NCI-H1417 (cell line): Measurements from ENCODE around the gene PSMB8.
"Not testable (repeated sequence)": the region's sequence is repeated elsewhere in the genome, so short reads cannot be mapped to it uniquely, and the experiment has no call there.

Experiments used
- DNase-seq, 3 experiments: peaks; one replicate each; lab custom pipeline; 2025; lab: John Stamatoyannopoulos, UW

PSMB8 gene

DNA sequence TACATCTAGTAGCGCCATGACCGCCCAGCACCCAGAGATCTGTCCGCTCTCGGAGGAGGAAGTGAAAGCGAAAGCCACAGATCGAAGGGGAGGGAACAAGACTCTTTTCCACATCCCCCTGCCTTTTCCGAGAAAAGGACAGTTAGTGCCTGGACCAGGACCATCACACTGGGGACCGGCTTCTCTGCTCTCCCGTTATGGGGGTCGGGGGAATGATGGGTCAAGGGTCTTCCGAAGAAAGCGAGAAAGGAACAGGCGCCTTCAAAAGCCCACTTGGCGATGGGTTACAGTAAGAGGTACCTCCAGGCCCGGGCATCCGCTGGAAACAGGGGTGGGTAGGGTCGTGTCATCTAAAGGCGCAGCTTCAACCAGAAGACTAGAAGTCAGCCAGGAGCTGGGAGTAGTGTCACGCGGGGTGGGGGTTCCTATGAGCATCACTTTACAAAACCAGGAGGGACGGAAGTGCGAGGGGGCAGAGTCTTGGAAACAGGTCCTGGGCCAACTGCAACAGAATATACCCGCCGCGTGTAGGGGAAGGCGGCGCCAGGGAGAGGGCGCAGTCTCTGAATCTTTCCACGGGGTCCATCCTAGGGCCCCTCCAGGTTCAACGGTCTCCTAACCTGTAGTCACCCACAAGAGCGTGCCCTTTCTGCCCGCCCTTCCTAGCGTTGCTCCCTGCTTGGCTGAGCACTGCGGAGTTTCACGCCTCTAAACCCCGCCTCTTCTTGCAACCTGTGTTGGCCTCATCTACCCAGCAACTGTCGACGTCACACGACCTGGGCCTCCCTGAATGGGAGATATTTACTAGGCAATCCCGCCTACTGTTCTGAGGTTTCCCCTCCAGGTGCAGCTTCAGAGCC is at the start of gene PSMB8:
PSMB8 (minus strand) TSS at position 69 of the 860 bp plus-strand sequence; CDS start at position 18, 51 bp downstream.
- peak; percentile 95 to 98 (median 97) for DNase-seq

DNA sequence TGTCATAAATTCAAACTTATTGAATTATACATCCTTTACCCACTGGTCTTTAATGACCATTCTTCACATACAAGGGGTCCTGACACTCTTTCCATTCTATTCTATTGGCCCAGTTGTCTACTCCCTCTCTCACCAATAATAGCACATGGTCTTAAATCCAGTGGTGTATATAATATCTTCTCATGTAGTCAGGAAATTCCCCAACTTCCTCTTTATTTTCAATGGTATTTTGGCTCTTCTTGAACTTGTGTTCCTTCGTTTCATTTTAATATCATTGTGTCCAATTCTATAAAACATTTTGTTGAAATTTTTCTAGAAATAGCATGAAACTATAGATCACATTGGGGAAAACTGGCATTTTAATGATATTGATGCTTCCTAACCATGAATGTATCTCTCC is 47.0 kb upstream of the PSMB8 start:
- DNase-seq, result no peak

DNA sequence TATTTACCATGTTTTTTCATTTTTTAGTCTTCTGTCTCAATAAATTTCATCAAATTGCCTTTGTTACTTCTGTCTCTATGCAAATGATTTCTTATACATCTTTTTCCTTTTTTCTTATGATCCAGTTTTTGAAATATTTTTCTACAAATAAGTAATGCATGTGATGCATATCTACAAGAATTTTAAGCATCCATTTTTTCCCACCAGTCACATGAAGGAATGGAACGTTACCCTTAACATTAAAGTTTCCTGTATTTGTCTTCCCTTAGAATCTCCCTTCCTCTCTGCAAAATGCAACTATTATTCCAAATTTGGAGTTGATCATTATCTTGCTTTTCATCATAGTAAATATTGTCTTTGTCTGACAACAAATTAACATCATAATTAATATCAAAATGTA is 45.7 kb upstream of the PSMB8 start:
- no peak for DNase-seq

DNA sequence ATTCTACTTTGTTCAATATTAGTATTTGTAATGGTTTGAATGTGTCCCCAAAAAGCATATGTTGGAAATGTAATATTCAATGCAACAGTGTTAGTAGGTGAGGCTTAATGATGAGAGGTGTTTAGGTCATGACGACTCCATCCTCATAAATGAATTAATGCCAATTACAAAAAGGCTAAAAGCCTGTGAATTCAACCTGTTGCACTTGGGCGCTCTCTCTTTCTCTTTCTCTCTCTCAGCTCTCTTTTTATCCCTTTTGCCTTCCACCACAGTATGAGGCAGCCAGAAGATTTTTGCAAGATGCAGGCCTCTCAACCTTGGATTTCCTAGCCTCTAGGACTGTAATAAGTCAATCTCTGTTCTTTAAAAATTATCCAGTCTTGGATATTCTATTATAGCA is 44.7 kb upstream of the PSMB8 start:
- no peak for DNase-seq

DNA sequence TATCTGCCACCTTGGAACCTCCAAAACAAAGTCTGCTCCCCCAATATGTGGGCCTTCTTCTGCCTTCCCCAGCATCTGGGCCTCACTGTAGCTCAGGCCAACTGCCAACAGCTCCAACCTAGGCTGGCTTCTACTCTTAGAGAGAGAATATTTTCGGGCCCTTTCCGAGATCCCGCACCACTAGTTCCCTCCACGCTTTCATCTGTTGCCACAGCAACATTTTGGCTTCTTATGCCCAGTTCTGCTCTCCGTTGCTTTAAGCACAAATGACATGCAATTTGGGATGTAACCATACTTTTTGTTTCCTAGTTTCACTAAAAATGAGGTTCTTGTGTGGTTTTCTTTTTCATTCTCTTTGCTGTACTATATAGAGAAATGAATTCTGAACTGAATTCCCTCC is 43.8 kb upstream of the PSMB8 start:
- DNase-seq, result no peak

DNA sequence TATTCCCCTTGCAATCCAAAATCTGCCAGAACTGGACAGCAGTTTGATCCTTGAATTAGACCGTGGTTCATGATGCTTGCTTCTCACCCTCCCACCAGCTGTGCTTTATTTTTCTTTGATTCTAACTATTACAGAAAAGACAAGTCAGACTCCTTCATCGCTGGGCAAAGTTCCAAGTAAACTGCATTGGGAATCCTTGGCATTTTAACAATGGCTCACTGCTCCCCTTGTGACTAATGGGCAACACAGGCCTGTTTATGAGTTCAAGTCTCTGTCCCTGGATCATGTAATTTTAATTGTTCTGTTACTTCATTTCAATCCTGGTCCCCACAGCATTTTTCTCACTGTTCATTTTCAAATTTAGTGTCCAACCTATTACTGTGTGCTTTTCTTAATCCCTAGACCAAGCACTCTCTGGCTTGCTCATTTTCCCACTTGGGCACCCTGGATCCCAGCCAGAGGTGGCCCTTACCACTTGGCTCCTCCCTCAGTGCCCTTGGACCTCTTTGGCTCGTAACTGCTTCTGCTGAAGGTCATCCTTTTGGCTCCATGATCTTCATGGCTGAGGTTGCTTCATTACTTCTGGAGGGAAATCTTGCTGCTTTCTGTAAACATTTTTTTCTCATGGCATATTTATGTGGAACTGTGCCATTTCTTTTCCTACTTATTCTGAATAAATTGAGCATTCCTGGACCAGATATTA is 43.0 kb upstream of the PSMB8 start:
- no peak for DNase-seq

DNA sequence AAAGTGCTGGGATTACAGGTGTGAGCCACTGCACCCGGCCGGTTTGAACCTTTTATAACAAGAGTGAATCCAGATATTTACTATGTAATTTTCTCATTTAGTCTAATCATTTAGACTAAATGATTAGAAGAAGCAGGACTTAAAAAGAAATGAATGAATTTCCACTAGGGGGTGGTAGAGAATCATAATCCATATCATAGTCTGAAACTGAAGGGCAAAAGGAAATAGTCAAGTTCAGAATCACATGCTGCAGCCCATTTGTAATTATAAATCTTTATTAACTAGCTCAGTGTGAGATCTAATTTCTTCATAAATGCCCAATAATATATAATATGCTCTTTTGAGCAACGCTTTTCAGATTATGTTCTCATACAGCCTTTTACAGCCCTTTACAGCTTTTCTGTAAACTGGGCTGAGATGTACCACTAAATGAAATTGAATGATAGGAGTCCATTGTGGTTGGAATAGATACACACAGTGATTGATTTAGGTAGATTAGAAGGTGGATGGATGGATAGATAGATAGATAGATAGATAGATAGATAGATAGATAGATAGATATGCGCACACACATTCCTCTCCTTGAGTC is 41.9 kb upstream of the PSMB8 start:
- DNase-seq, result peak; percentile 23 to 86 (median 79)

DNA sequence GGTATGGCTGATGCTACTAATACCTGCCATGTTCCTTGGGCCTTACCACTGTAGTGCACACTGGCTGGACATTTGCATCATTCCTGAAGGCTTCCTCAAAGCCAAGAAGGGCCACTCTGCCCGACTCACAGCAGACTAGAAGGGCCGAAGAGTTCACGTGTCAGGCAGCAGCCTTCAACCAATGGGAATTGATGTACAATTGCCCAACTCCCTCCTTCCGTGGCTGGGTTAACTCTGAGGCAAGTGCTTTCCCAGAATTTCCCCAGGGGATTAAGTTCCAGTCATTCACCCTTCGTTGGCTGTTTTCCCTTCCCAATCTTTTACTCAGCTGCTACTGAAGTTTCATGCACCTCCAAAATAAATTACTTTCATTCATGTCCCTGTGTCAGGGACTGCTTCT is 39.9 kb upstream of the PSMB8 start:
- no peak for DNase-seq

DNA sequence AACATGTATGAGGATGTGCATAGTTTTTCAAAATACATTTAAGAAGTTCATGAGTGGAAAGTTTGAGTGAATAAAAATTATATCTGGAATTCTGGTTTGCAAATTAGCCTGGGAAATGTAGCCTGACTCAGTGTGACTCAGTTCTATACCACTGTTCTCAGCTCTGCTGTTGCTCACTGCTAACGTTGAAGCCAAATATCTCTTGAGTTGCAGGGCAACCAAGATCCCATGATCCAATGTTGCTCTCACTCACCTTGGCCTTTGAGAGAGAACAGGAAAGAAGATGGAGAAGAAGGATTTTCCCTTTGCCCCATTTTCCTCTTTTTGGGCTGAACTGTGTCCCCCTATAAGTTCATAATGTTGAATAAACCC is 39.0 kb upstream of the PSMB8 start:
- no peak for DNase-seq

DNA sequence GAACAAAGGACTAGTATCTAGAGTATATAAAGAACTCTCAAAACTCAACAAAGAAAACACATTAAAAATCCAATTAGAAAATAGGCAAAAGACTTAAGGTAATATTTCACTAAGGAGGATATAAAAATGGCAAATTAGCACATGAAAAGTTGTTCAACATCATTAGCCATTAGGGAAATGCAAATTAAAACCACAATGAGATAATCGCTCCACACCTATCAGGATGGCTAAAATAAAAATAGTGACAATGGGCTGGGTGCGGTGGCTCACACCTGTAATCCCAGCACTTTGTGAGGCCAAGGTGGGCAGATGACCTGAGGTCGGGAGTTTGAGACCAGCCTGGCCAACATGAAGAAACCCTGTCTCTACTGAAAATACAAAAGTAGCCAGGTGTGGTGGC is 37.1 kb upstream of the PSMB8 start:
- DNase-seq, result not testable (repeated sequence)

DNA sequence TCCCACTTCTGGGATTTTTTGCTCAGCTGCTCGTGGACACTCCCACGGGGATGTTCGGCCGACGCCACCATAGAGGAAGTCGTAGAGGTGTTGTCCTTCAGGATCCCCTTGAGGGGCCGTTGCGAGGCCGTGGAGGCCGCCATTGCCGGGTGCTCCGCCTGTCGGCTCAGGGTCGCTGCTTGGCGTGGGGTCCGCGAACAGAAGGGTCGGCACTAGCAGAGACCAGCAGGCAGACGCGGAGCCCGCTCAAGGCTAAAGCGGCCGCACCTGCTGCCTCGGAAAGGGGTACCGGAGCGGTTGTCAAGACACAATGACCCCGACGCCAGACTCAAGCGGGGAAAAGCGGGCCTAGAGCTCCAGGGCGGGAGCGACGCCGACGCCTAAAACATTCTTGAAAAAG is 35.8 kb upstream of the PSMB8 start:
- DNase-seq, result no peak

DNA sequence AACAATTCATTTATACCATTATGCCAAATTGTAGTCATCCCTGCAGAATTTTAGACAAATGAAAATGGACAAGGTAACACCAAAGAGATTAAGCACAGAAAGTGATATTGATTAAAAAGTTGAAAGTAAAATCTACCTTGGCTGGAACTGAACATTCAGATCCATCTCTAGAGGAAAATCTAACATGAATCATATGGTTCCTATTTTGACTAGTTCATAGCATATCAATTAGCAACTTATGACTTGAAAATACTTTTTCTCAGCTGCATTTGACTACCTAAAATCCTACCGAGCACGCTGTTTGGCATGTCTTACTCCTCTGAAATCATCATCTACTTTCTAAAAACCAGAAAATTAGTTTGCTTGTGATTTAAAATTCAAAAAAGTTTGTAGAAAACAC is 32.8 kb upstream of the PSMB8 start:
- no peak for DNase-seq

DNA sequence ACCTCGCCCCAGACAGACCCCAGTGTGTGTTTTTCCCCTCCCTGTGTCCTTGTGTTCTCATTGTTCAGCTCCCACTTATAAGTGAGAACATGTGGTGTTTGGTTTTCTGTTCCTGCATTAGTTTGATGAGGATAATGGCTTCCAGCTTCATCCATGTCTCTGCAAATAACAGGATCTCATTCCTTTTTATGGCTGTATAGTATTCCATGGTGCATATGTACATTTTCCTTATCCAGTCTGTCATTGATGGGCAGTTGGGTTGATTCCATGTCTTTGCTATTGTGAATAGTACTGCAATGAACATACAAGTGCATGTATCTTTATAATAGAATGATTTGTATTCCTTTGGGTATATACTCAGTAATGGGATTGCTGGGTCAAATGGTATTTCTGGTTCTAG is 30.1 kb upstream of the PSMB8 start:
- DNase-seq, result not testable (repeated sequence)

DNA sequence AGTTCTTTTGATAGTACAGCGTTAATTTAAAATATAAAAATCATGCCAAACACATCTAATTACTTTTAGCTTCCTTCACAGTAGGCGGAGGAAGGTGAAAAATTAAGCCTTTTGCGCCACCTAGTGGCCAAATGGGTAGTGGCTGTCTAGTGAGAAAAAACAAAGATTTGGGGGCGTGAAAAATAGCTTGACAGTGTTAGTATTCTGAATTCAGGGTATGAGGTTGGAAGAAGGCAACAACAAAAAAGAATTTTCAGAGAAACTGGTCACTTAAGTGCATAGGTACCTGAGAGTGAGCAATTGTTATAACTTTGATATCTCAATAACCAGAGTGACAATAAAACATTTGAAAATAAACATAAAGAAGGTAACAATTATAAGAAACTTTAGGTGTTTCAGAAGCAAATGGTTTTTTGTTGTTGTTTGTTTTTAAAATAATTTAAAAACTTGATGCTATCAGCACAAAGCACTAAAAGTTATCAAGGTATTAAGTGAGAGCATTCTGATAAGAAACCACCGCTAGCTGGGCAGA is 24.5 kb upstream of the PSMB8 start:
- peak; percentile 67 to 88 (median 88) for DNase-seq

DNA sequence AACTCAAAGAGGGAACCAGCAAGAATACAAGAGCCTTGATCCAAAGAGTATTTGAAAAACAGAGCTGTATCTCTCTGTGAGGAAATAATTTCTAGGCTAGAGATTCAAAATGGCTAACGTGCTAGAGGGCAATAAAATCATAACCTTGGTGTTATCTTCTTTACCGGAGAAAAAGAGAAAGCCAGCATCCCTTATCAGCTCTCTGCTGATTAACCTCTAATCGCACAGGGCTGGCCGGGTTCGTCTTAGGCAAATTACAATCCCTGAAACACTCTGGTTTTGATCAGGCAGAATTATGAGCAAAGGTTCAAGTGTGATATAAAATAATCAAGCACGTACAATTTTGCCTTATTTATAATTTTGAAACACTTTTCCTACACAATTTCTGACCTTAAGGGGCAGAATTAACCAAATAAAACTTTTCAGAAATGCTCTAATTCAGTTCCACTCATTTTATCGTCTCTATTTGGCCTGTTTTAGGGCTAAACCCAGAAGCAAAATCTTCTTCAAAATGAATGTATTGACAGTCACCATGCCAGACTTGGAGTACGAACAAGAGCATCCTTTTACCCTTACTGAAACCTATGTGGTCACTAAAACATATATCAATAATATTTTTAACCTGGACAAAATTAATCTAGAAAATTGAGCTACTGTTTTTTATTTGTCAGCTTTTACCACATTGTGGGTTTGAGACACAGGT is 23.9 kb upstream of the PSMB8 start:
- no peak for DNase-seq

DNA sequence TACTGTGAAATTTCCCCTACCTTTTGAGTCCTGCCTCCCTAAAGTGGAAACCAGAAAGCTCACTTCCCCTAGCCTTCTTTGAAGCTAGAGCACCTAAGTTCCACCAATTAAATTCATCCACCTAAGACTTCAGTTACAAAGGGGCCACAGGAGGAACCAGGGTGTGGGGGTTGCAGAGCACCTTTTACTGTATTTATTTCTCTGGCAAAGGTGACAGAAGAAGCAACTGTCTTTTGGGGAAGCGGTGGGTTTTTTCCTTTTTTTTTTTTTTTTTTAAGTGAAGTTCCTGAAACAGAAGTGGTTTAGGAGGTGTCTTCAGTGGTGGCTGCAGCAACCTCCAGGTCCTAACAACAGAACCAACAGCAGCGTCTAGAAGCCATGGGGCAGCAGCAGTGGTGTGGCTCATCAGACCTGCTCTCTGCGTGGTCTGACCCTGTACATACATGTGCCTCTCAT is 23.2 kb upstream of the PSMB8 start:
- DNase-seq, result no peak

DNA sequence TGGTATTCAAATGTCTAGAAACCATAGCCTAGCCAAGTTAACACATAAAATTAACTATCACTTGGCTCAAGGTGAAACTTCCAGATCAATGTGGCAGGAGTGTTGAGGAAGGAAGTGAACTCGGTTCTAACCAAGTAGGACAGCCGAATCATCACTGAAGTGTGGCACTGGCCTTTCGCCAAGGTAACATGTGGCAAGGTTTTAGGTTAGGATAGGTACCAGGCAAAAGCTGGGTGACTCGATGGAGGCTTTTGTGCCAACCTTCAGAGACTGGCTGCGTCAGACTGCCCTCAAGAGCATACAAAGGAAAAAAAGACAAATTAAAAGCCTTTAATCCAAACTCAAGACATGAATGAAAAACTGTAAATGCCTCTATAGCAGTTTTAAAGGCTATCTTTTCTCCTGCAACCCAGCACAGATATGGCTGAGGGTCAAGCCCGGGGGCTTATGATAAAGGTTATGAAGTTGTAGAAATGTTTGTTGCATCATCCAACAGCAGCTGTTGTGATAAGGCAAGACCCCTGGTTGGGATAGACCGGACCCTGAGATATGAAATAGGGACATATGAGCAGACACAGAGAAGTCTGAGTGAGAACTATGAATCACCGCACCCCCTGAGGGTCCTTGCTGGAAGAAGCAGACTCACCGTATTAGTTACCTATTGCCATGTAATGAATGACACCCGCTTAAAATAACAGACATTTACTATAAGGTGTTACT is 22.0 kb upstream of the PSMB8 start:
- no peak for DNase-seq

DNA sequence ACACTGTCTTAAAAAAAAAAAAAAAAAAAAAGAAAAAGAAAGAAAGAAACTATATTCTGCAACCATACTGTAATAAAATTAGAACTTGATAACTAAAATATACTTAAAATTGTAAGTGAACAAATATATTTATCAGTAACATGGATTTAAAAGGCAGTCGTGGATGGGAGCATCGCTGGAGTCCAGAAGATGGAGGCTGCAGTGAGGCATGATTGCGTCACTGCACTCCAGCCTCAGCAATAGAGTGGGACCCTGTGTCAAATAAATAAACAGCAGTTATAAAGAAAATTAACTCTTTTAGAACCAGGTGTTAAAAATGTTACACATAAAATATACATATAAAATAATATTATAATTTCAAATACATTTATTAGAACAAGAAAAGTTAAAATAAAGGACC is 18.9 kb upstream of the PSMB8 start:
- no peak for DNase-seq

DNA sequence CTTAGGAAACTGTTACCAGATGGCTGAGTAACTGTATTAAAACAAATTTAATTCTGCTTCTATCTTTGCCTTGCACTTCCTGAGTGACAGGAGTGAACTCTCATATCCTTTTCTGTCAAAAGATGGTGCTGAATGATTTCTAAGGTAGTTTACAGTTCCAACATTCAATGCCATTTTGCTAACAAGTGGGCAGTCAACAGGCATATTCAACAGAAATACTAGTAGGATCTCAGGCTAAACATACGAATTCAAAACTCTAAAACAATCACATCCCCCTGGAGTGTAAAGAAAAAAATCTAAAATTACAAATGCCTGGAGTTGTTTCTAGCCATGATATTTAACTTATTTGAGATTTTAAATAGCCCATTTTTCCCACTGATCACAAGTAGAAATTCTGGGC is 16.8 kb upstream of the PSMB8 start:
- DNase-seq, result no peak

DNA sequence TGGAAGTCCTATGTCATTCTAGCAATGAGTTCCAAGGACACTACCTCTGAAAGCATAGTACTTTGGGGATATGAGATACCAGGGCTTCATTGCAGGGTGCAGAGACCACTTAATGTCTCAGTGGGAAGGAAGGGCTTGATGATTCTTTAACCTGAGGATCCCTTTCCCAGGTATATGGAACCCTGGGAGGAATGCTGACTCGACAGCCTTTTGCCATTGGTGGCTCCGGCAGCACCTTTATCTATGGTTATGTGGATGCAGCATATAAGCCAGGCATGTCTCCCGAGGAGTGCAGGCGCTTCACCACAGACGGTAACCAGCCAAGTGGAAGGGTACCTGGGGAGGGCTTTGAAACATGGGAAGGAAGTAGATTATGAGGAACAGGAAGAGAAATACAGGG is 14.3 kb upstream of the PSMB8 start:
- DNase-seq, result no peak

DNA sequence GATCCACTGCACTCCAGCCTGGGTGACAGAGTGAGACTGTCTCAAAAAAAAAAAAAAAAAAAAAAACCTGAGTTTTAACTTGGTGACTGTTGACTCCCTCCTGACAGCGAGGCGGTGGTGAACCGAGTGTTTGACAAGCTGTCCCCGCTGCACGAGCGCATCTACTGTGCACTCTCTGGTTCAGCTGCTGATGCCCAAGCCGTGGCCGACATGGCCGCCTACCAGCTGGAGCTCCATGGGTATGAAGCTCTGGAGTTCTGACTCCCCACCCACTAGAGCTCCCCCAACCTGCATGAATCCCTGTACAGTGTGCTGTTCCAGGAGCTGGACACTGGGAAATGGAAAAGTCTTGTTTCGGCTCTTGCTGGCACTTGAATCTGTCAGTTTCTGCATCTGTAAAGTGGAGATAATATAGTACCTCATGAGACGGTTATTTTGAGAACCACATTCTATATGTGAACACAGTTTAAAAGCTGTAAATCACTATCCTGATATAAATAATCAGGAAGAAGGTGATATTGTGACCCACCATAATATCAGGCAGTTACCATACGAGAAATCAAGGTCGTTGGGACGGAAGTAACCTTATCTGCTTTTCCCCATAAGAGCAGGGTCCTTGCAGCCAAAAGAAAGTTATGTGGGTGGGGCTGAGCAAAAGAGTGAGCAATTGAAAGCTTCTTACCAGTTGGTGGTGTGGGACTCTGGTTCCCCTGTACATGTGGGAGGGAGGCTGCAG is 13.5 kb upstream of the PSMB8 start:
- no peak for DNase-seq
